A549 (cell line): ENCODE data around the gene FRMD4A. TPM values are rescaled to one million over a fixed set of nuclear protein-coding genes. Genes with fewer than 3 reads are reported as not detected.

Source experiments
- ATAC-seq, 2 experiments: fragments of 200-7000 bp in 1 of 2; fragments of >200 bp in 1 of 2; cut with Nextera tagmentation in 1 of 2; cut with Tn5 transposase in 1 of 2; 3 replicates each; pipeline versions ENCODE4 v1.8.0 to v1.9.1; 2018 to 2020; ENCODE audit warnings: mild to moderate bottlenecking in 1 of 2, moderate library complexity in 1 of 2
- CTCF ChIA-PET: fragments of 300-600 bp; sonication (Branson Sonifier 250); formaldehyde crosslinking; extraction: SDS; loops from one replicate; lab custom pipeline; 2021; ENCODE audit warnings: antibody characterized with exemption, inconsistent platforms; lab: Yijun Ruan, JAX
- POLR2A ChIA-PET: fragments of 350-600 bp; formaldehyde crosslinking; extraction: SDS; loops from one replicate; lab custom pipeline; 2021; ENCODE audit warnings: antibody characterized with exemption, inconsistent platforms; lab: Yijun Ruan, JAX
- DNase-seq, 2 experiments: peaks; one replicate each; pipeline versions ENCODE4 v3.0.0 to v3.0.0-alpha.2; 2011 to 2016; ENCODE audit warnings: low read depth in 1 of 2, low spot score in 1 of 2
- FAIRE-seq: peaks from 2 replicates; lab custom pipeline; 2011; peaks lifted over from hg19 to GRCh38; lab: Jason Lieb, UNC
- H3K27ac ChIP-seq, 2 experiments: fragments of >200 bp; sonication (Bioruptor Twin); formaldehyde crosslinking; 3 replicates each; pipeline ENCODE4 v1.5.1; 2016 to 2017
- H3K4me1 ChIP-seq: fragments of >200 bp; sonication (Bioruptor Twin); formaldehyde crosslinking; 3 replicates; pipeline ENCODE4 v1.6.1; 2016
- H3K4me2 ChIP-seq: fragments of >200 bp; sonication (Bioruptor Twin); formaldehyde crosslinking; 3 replicates; pipeline ENCODE4 v1.6.1; 2016
- H3K4me3 ChIP-seq: fragments of >200 bp; sonication (Bioruptor Twin); formaldehyde crosslinking; 3 replicates; pipeline ENCODE4 v1.5.1; 2016
- H3K9me3 ChIP-seq: fragments of >200 bp; sonication (Bioruptor Twin); formaldehyde crosslinking; 3 replicates; pipeline ENCODE4 v1.6.1; 2016
- ATOH8 ChIP-seq: fragments of 250-450 bp; sonication (Bioruptor Pico); IDR thresholded peaks from 2 replicates; pipeline ENCODE4 v1.5.0; 2020; ENCODE audit warnings: low read depth, mild to moderate bottlenecking, moderate library complexity
- CBX8 ChIP-seq: fragments of 200-600 bp; sonication (generic); IDR thresholded peaks from 2 replicates; pipeline ENCODE4 v1.6.1; 2016
- CEBPB ChIP-seq, 2 experiments: fragments of >200 bp in 1 of 2; sonication (Bioruptor Twin) in 1 of 2; formaldehyde crosslinking in 1 of 2; IDR thresholded peaks; 2 replicates each; pipeline ENCODE4 v1.6.1; 2012 to 2016
- CHD4 ChIP-seq: fragments of 200-600 bp; sonication (generic); IDR thresholded peaks from 2 replicates; pipeline ENCODE4 v1.6.1; 2016; ENCODE audit warnings: antibody characterized with exemption, mild to moderate bottlenecking, borderline replicate concordance
- EHMT2 ChIP-seq: fragments of 200-600 bp; sonication (generic); IDR thresholded peaks from 2 replicates; pipeline ENCODE4 v1.6.1; 2016; ENCODE audit warnings: antibody characterized with exemption, low read depth, mild to moderate bottlenecking, moderate library complexity
- ESRRA ChIP-seq: fragments of 150-350 bp; IDR thresholded peaks from 2 replicates; pipeline ENCODE4 v1.6.1; 2014; ENCODE audit warnings: mild to moderate bottlenecking, low read length, borderline replicate concordance
- FOSB ChIP-seq: fragments of 250-450 bp; sonication (Bioruptor Pico); IDR thresholded peaks from 2 replicates; pipeline ENCODE4 v1.5.0; 2020; ENCODE audit warnings: mild to moderate bottlenecking, moderate library complexity
- FOXS1 ChIP-seq: fragments of 250-450 bp; sonication (Bioruptor Pico); IDR thresholded peaks from 2 replicates; pipeline ENCODE4 v1.5.0; 2020; ENCODE audit warnings: mild to moderate bottlenecking, moderate library complexity
- HEYL ChIP-seq: fragments of 250-450 bp; sonication (Bioruptor Pico); IDR thresholded peaks from 2 replicates; pipeline ENCODE4 v1.8.0; 2021; ENCODE audit warnings: mild to moderate bottlenecking, moderate library complexity
- HOXA7 ChIP-seq: fragments of 250-450 bp; sonication (Bioruptor Pico); IDR thresholded peaks from 2 replicates; pipeline ENCODE4 v1.5.0; 2020; ENCODE audit warnings: mild to moderate bottlenecking, moderate library complexity
- JUN ChIP-seq, 2 experiments: fragments of >200 bp; sonication (Bioruptor Twin); formaldehyde crosslinking; IDR thresholded peaks; 2 replicates in 1 of 2; 3 replicates in 1 of 2; pipeline ENCODE4 v1.6.1; 2016 to 2017
- KDM5A ChIP-seq: fragments of 200-600 bp; sonication (generic); IDR thresholded peaks from 2 replicates; pipeline ENCODE4 v1.6.1; 2016; ENCODE audit warnings: antibody characterized with exemption, mild to moderate bottlenecking
- MAFK ChIP-seq: fragments of 450-650 bp; IDR thresholded peaks from 2 replicates; pipeline ENCODE4 v1.6.1; 2014; ENCODE audit not compliant: partially characterized antibody
- MYC ChIP-seq: IDR thresholded peaks from 2 replicates; pipeline ENCODE4 v1.6.1; 2012; ENCODE audit warnings: mild to moderate bottlenecking, inconsistent platforms, low read length, improper control_type of control experiment, borderline replicate concordance
- NFE2L2 ChIP-seq: fragments of 150-350 bp; conservative IDR thresholded peaks from 2 replicates; pipeline ENCODE4 v1.6.1; 2014; ENCODE audit warnings: low read length
- PBX3 ChIP-seq: IDR thresholded peaks from 2 replicates; pipeline ENCODE4 v1.6.1; 2012
- POLR2A ChIP-seq: IDR thresholded peaks from 2 replicates; pipeline ENCODE4 v1.6.1; 2012; ENCODE audit warnings: mild to moderate bottlenecking, low read length
- RAD21 ChIP-seq, 2 experiments: fragments of >200 bp in 1 of 2; sonication (Bioruptor Twin) in 1 of 2; formaldehyde crosslinking in 1 of 2; IDR thresholded peaks in 1 of 2; conservative IDR thresholded peaks in 1 of 2; 2 replicates in 1 of 2; 3 replicates in 1 of 2; pipeline ENCODE4 v1.6.1; 2012 to 2018; ENCODE audit warnings: inconsistent platforms in 1 of 2
- RFX5 ChIP-seq: fragments of 450-650 bp; IDR thresholded peaks from 2 replicates; pipeline ENCODE4 v1.7.1; 2014; ENCODE audit warnings: antibody characterized with exemption, mild to moderate bottlenecking, moderate library complexity
- SMC3 ChIP-seq: fragments of >200 bp; sonication (Bioruptor Twin); formaldehyde crosslinking; IDR thresholded peaks from 3 replicates; pipeline ENCODE4 v1.6.1; 2018; ENCODE audit warnings: inconsistent platforms
- SREBF2 ChIP-seq: fragments of 450-650 bp; IDR thresholded peaks from 2 replicates; pipeline ENCODE4 v1.6.1; 2014; ENCODE audit warnings: mild to moderate bottlenecking, moderate library complexity
- TFCP2L1 ChIP-seq: fragments of 250-450 bp; sonication (Bioruptor Pico); IDR thresholded peaks from 2 replicates; pipeline ENCODE4 v1.5.0; 2021; ENCODE audit warnings: mild to moderate bottlenecking
- ZC3H11A ChIP-seq: fragments of 450-650 bp; IDR thresholded peaks from 2 replicates; pipeline ENCODE4 v1.6.1; 2014; ENCODE audit warnings: antibody characterized with exemption, mild to moderate bottlenecking
- ZFP36 ChIP-seq: fragments of 450-650 bp; IDR thresholded peaks from 2 replicates; pipeline ENCODE4 v1.6.1; 2014; ENCODE audit warnings: borderline replicate concordance; ENCODE audit not compliant: partially characterized antibody
- WGBS: methylation state at CpG from one replicate; pipeline ENCODE4 v1.1.6; 2017; ENCODE audit errors: missing lambda C conversion rate; 5-methylcytosine and 5-hydroxymethylcytosine counted together
- polyA plus RNA-seq, 4 experiments: library from polyadenylated mRNA; depleted of rRNA in 3 of 4; stranded (reverse); fragments of >200 nt; fragmentation: RNase III in 1 of 4; extraction: RNeasy Plus Mini Kit Qiagen cat#74134 plus additional on column Dnase treatment in 1 of 4; gene quantifications; 2 replicates in 3 of 4; 3 replicates in 1 of 4; pipeline ENCODE4 v1.2.3, GENCODE V29; 2011 to 2017
- TF ChIP-seq, protein P1 (sequence below): IDR thresholded peaks from 2 replicates; pipeline ENCODE4 v1.6.1; 2012
- TF ChIP-seq, protein P2 (sequence below): fragments of 450-650 bp; IDR thresholded peaks from 2 replicates; pipeline ENCODE4 v1.6.1; 2014; ENCODE audit warnings: antibody characterized with exemption
- TF ChIP-seq, protein P3 (sequence below): fragments of 150-350 bp; IDR thresholded peaks from 2 replicates; pipeline ENCODE4 v1.6.1; 2014; ENCODE audit warnings: low read depth, mild to moderate bottlenecking, low read length

Gene FRMD4A
- polyA plus RNA-seq, 2 of the 4 experiments (the other 2 are of a cell fraction): 2.5 to 4.7 TPM

DNA sequence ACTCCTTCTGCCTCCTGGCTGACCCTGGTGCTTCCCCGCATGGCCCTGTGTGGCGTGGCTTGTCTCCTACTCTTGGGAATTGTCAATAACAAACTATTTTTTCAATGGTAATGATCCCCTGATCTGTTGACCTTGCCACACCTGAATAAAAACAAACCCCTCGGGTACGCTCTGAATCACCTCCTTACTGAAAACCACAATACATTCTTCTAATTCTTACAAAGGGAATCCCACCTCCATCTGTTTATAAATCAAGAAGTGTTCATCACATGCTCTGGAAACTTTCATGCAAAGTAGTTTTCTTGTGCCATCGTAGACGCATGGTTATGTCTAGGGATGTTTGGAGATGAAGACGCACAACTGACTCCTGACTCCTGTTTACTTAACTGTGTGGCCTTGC lies 245.8 kb downstream of the FRMD4A start:
- ChIA-PET POLR2A (no interaction called here), CTCF (interaction anchor here (1.6 kb wide), 1 partner anchor 298 kb away, joined by 4 read pairs; no protein-coding TSS in a partner anchor)
- WGBS: 23% methylated on average over 7 of the region's 7 CpGs
- TF ChIP-seq NFE2L2: no peak
- TF ChIP-seq, protein P1, sequence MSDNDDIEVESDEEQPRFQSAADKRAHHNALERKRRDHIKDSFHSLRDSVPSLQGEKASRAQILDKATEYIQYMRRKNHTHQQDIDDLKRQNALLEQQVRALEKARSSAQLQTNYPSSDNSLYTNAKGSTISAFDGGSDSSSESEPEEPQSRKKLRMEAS: no peak
- no peak for TF ChIP-seq ZC3H11A
- TF ChIP-seq MYC: no peak
- TF ChIP-seq FOSB (CRISPR knock-in tag): no peak
- TF ChIP-seq ATOH8 (CRISPR knock-in tag): no peak
- no peak for TF ChIP-seq MAFK
- TF ChIP-seq ZFP36: no peak
- TF ChIP-seq HOXA7: no peak
- TF ChIP-seq CHD4: no peak
- TF ChIP-seq ESRRA: no peak
- TF ChIP-seq, protein P2, sequence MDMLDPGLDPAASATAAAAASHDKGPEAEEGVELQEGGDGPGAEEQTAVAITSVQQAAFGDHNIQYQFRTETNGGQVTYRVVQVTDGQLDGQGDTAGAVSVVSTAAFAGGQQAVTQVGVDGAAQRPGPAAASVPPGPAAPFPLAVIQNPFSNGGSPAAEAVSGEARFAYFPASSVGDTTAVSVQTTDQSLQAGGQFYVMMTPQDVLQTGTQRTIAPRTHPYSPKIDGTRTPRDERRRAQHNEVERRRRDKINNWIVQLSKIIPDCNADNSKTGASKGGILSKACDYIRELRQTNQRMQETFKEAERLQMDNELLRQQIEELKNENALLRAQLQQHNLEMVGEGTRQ: no peak
- TF ChIP-seq RFX5: no peak
- TF ChIP-seq CEBPB (IDR thresholded peaks at IDR 0.05): no peak
- TF ChIP-seq EHMT2: no peak
- TF ChIP-seq HEYL (CRISPR knock-in tag): no peak
- no peak for TF ChIP-seq KDM5A
- TF ChIP-seq, protein P3, sequence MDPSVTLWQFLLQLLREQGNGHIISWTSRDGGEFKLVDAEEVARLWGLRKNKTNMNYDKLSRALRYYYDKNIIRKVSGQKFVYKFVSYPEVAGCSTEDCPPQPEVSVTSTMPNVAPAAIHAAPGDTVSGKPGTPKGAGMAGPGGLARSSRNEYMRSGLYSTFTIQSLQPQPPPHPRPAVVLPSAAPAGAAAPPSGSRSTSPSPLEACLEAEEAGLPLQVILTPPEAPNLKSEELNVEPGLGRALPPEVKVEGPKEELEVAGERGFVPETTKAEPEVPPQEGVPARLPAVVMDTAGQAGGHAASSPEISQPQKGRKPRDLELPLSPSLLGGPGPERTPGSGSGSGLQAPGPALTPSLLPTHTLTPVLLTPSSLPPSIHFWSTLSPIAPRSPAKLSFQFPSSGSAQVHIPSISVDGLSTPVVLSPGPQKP: no peak
- no peak for TF ChIP-seq FOXS1
- TF ChIP-seq PBX3: no peak
- Histone ChIP-seq H3K4me3 (no peak overlapping the region), H3K9me3 (no peaks in the 10 kb centered on the region), H3K4me1 (no peaks in the 10 kb centered on the region), H3K27ac (no peak overlapping the region), H3K4me2 (no peak overlapping the region)
- FAIRE-seq: no peak
- DNase-seq: peak in 1 of 2 experiments; percentile 6
- ATAC-seq: no peak

DNA sequence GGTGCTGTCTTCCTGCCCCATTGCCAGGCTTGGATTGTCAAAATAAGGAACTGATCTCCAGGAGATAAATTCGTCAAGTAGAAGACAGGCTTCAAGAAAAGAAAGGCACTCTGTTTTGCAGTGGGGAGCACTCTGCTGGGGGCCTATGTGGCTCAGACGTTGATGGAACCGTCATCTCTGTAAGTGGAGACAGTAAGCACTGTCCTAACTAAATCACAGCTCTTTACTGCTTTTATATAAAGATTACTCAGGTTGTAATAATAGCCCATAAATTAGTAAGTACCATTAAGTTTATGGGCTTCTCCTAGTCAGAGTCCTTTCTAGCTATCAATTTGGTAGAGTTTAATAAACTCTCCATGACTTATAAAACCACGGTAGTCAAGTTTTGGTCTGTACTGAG lies 249.9 kb downstream of the FRMD4A start:
- Histone ChIP-seq H3K4me3 (no peak overlapping the region), H3K27ac (no peak overlapping the region), H3K4me1 (no peaks in the 10 kb centered on the region), H3K9me3 (no peaks in the 10 kb centered on the region), H3K4me2 (no peak overlapping the region)
- TF ChIP-seq SMC3 (no peak), ZC3H11A (no peak), SREBF2 (no peak), RAD21 (conservative IDR thresholded peaks at IDR 0.05 in 1 of 2, IDR thresholded peaks at IDR 0.05 in 1 of 2) (no peak), POLR2A (no peak), TFCP2L1 (CRISPR knock-in tag) (no peak), PBX3 (no peak), CBX8 (no peak), MYC (no peak), EHMT2 (no peak), JUN (IDR thresholded peaks at IDR 0.05) (no peak), ZFP36 (no peak), CEBPB (IDR thresholded peaks at IDR 0.05) (no peak), NFE2L2 (no peak)
- TF ChIP-seq, protein P2: no peak
- ChIA-PET POLR2A (no interaction called here), CTCF (interaction anchor here (2.1 kb wide), 1 partner anchor 12 kb away, joined by 4 read pairs; no protein-coding TSS in a partner anchor)
- no peak for FAIRE-seq
- DNase-seq: no peak
- ATAC-seq: no peak
- 10% methylated on average over 4 of the region's 4 CpGs for WGBS
